WERI-Rb-1 (cell line): ENCODE results near the gene FAM135A.
"Not testable (repeated sequence)": the region's sequence is repeated elsewhere in the genome, so short reads cannot be mapped to it uniquely, and the experiment has no call there.

Source experiments
- DNase-seq: peaks from one replicate; pipeline ENCODE4 v3.0.0-alpha.2; 2020
- H3K27ac ChIP-seq: fragments of 250-450 bp; sonication (Bioruptor Pico); 2 replicates; pipeline ENCODE4 v1.5.1; 2020; ENCODE audit warnings: mild to moderate bottlenecking, moderate library complexity
- H3K27me3 ChIP-seq: fragments of 250-450 bp; sonication (Bioruptor Pico); 2 replicates; pipeline ENCODE4 v1.5.1; 2021; ENCODE audit warnings: mild to moderate bottlenecking, low read depth, moderate library complexity; ENCODE audit not compliant: insufficient read depth, severe bottlenecking
- H3K36me3 ChIP-seq: fragments of 250-450 bp; sonication (Bioruptor Pico); 2 replicates; pipeline ENCODE4 v1.5.1; 2020; ENCODE audit warnings: mild to moderate bottlenecking, moderate library complexity
- H3K4me3 ChIP-seq: 2 replicates; pipeline ENCODE4 v1.5.1; 2011; ENCODE audit warnings: low read depth, mild to moderate bottlenecking, control low read depth, low read length
- H3K9me3 ChIP-seq: fragments of 250-450 bp; sonication (Bioruptor Pico); 2 replicates; pipeline ENCODE4 v1.5.1; 2021; ENCODE audit warnings: mild to moderate bottlenecking, moderate library complexity; ENCODE audit not compliant: severe bottlenecking
- CTCF ChIP-seq: IDR thresholded peaks from 2 replicates; pipeline ENCODE4 v1.5.1; 2011; ENCODE audit warnings: low read depth, mild to moderate bottlenecking, control low read depth, inconsistent platforms, low read length

The FAM135A gene

GRCh38 chr6:70489364-70489763, 76.1 kb downstream of the FAM135A start:
- Histone ChIP-seq H3K9me3 (no peaks in the 10 kb centered on the region), H3K27me3 (no peaks in the 10 kb centered on the region), H3K36me3 (no peaks in the 10 kb centered on the region), H3K27ac (no peak overlapping the region), H3K4me3 (no peak overlapping the region)
- no peak for TF ChIP-seq CTCF
- no peak for DNase-seq

GRCh38 chr6:70494833-70495232, 81.5 kb downstream of the FAM135A start:
- no peak overlapping the region for H3K27ac ChIP-seq
- H3K9me3 ChIP-seq, result no peaks in the 10 kb centered on the region
- H3K36me3 ChIP-seq, result no peaks in the 10 kb centered on the region
- TF ChIP-seq CTCF, result no peak
- H3K27me3 ChIP-seq, result no peaks in the 10 kb centered on the region
- no peak overlapping the region for H3K4me3 ChIP-seq
- DNase-seq, result no peak

- H3K36me3 ChIP-seq, H3K27ac ChIP-seq, H3K27me3 ChIP-seq, H3K4me3 ChIP-seq, H3K9me3 ChIP-seq, DNase-seq: not testable (repeated sequence)
These were observed 82.5 kb downstream of the FAM135A start for GRCh38 chr6:70495790-70496189.

GRCh38 chr6:70502484-70502883, 89.2 kb downstream of the FAM135A start:
- TF ChIP-seq CTCF, result no peak
- DNase-seq, result no peak
- peaks cover 3% of the 10 kb centered on the region; the same call in 1 of the 2 replicates for H3K36me3 ChIP-seq
- no peak overlapping the region for H3K4me3 ChIP-seq
- H3K27me3 ChIP-seq, result no peaks in the 10 kb centered on the region
- H3K9me3 ChIP-seq, result no peaks in the 10 kb centered on the region
- H3K27ac ChIP-seq, result no peak overlapping the region

GRCh38 chr6:70503813-70504465, 90.6 kb downstream of the FAM135A start:
- H3K36me3 ChIP-seq, result peaks cover 3% of the 10 kb centered on the region; the same call in 1 of the 2 replicates
- H3K27ac ChIP-seq, result no peak overlapping the region
- no peaks in the 10 kb centered on the region for H3K9me3 ChIP-seq
- no peak for DNase-seq
- no peaks in the 10 kb centered on the region for H3K27me3 ChIP-seq
- no peak overlapping the region for H3K4me3 ChIP-seq
- TF ChIP-seq CTCF, result no peak

GRCh38 chr6:70506321-70506720, 93.0 kb downstream of the FAM135A start:
- Histone ChIP-seq H3K27ac (no peak overlapping the region), H3K27me3 (no peaks in the 10 kb centered on the region), H3K4me3 (no peak overlapping the region), H3K9me3 (no peaks in the 10 kb centered on the region), H3K36me3 (peaks cover 3% of the 10 kb centered on the region; the same call in 1 of the 2 replicates)
- TF ChIP-seq CTCF, result no peak
- DNase-seq, result no peak
